Spinal cord (tissue), 10 donors: ENCODE results near the gene OCIAD2. TPM values are rescaled to one million over a fixed set of nuclear protein-coding genes. Genes with fewer than 3 reads are reported as not detected.

Source experiments
- DNase-seq, 6 donors: peaks; one replicate each; pipeline versions ENCODE4 v3.0.0 to v3.0.0-alpha.2; 2013 to 2015; ENCODE audit warnings: low spot score in 6 of 6, low read depth in 4 of 6
- H3K27ac ChIP-seq: one replicate; pipeline ENCODE4 v1.5.1; 2013; ENCODE audit warnings: low read depth, low read length, control low read depth
- H3K27me3 ChIP-seq: one replicate; pipeline ENCODE4 v1.6.1; 2013; ENCODE audit warnings: low read length; ENCODE audit not compliant: control insufficient read depth, insufficient read depth
- H3K36me3 ChIP-seq: one replicate; pipeline ENCODE4 v1.6.1; 2013; ENCODE audit warnings: low read length; ENCODE audit not compliant: control insufficient read depth, insufficient read depth
- H3K4me1 ChIP-seq: one replicate; pipeline ENCODE4 v1.6.1; 2013; ENCODE audit warnings: low read length; ENCODE audit not compliant: control insufficient read depth, insufficient read depth
- H3K4me3 ChIP-seq: one replicate; pipeline ENCODE4 v1.5.1; 2013; ENCODE audit warnings: low read depth, low read length, control low read depth
- H3K9me3 ChIP-seq: one replicate; pipeline ENCODE4 v1.6.1; 2013; ENCODE audit warnings: low read length; ENCODE audit not compliant: control insufficient read depth, insufficient read depth
- WGBS: methylation state at CpG from one replicate; pipeline ENCODE4 v1.1.5; 2013; ENCODE audit warnings: missing lambda C conversion rate; ENCODE audit not compliant: insufficient coverage; 5-methylcytosine and 5-hydroxymethylcytosine counted together
- polyA plus RNA-seq, 2 donors: library from polyadenylated mRNA; unstranded; fragments of 120-200 nt; gene quantifications; one replicate each; pipeline ENCODE4 v1.2.1, GENCODE V29; 2013; ENCODE audit not compliant: insufficient read length in 2 of 2
- small RNA-seq: library from RNA; depleted of rRNA; stranded (forward); fragments of <200 nt; gene quantifications from one replicate; pipeline ENCODE3, GENCODE V24; 2014; ENCODE audit warnings: low replicate concordance
- total RNA-seq, 2 donors: library from RNA; depleted of rRNA in 1 of 2; stranded (reverse); fragments of 120-200 nt in 1 of 2; fragments of >200 nt in 1 of 2; gene quantifications; one replicate each; pipeline versions ENCODE4 v1.2.3 to v1.2.4, GENCODE V29; 2013 to 2014
- donor health status: healthy.

Gene OCIAD2
- total and polyA plus RNA-seq, 4 donors = 16.4 to 117 (median 64.2) TPM

DNA sequence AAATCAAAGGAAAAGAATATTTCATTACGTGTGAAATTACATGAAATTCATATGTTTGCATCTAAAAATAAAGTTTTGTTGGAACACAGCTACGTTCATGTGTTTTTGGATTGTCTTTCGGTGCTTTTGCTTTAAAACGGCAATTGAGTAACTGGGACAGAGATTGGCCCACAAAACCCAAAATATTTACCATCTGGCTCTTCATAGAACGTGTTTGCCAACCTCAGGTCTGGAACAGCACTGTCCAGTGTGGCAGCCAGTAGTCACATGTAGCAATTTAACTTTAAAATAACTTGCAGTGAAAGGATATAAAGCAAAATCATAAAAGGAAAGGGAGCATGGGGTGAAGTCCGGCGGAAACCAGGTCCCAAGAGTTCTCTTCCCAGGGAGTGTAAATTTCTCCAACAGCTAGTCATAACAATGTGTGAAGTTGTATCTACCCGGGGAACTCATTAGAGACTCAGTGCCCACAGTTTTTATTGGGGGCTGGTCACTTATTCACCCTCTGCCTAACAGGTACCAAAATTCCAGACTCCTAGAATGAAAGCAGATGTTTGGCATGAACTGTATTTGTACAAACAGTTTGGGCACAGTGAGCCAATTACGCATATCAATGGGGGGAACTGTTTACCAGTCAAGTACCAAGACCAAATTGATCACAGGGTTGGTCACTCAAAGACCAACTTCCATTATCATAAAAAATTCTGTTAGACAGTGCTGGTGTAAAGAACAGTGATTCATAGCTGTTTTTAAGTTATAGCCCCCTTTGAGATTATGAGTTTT is 65.3 kb downstream of the OCIAD2 start:
- no peaks in the 10 kb centered on the region for H3K9me3 ChIP-seq
- no peak overlapping the region for H3K27ac ChIP-seq
- no peak for DNase-seq
- H3K36me3 ChIP-seq = peaks cover 19% of the 10 kb centered on the region
- H3K4me1 ChIP-seq = no peaks in the 10 kb centered on the region
- no peaks in the 10 kb centered on the region for H3K27me3 ChIP-seq
- no CpG with 5 or more reads among the region's 9 CpGs for WGBS
- no peak overlapping the region for H3K4me3 ChIP-seq

DNA sequence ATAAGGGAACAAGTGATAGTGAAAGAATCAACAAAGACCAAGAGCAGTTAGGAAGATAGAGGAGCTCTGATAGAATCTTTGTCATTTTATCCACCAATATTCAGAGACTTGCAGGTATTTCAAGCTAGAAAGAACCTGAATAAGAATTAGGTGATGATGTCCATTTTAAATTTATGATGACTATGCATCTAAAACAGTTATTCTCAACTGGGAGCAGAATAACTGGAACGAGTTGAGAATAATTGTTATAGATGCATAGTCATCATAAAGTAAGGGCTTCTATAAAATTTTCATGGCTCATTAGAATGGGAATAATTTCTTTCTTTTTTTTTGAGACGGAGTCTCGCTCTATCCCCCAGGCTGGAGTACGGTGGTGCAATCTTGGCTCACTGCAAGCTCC is 69.9 kb downstream of the OCIAD2 start:
- Histone ChIP-seq H3K27me3 (no peaks in the 10 kb centered on the region), H3K4me3 (no peak overlapping the region), H3K9me3 (no peaks in the 10 kb centered on the region), H3K36me3 (peaks cover 35% of the 10 kb centered on the region), H3K27ac (no peak overlapping the region), H3K4me1 (peaks cover 7% of the 10 kb centered on the region)
- whole genome bisulfite sequencing = no CpG with 5 or more reads among the region's 4 CpGs
- DNase-seq = no peak

Small RNA genes within 50 kb of the gene (small RNA-seq; reads per million reads assigned to genes)
- gene AC020593.1 (not detected), gene RNU6-158P (not detected)

Other genes with a start within 250 kb of the OCIAD2 start
- gene FRYL, start 126.5 kb downstream of the OCIAD2 start, total RNA-seq = 100 to 1,000 TPM in 1 of 2 donors, 10 to 100 TPM in 1; 75.3 to 120 TPM
- 10 to 100 TPM; 27.0 to 36.1 TPM for gene FRYL, start 126.5 kb downstream of the OCIAD2 start, polyA plus RNA-seq
- 100 to 1,000 TPM; 193 to 262 TPM for gene OCIAD1, start 75.7 kb downstream of the OCIAD2 start, total RNA-seq
- 100 to 1,000 TPM; 354 to 389 TPM for gene OCIAD1, start 75.7 kb downstream of the OCIAD2 start, polyA plus RNA-seq
- not detected for gene CWH43, start 79.5 kb upstream of the OCIAD2 start, total RNA-seq
- under 1 TPM in 1 of 2 donors, not detected in 1; 0.11 TPM for gene CWH43, start 79.5 kb upstream of the OCIAD2 start, polyA plus RNA-seq